MM.1S (cell line): ENCODE data around the gene MRPL52.
"Not testable (repeated sequence)": the region's sequence is repeated elsewhere in the genome, so short reads cannot be mapped to it uniquely, and the experiment has no call there.

Source experiments
- DNase-seq: peaks from one replicate; pipeline ENCODE4 v3.0.0-alpha.2; 2015
- H2AFZ ChIP-seq: fragments of 300-600 bp; sonication (generic); 2 replicates; pipeline ENCODE4 v1.6.0; 2016; ENCODE audit warnings: antibody characterized with exemption, low read length
- H3F3A ChIP-seq: fragments of 300-600 bp; sonication (generic); 2 replicates; pipeline ENCODE4 v1.6.1; 2016; ENCODE audit warnings: mild to moderate bottlenecking, antibody characterized with exemption, low read length, moderate library complexity, mixed read lengths; ENCODE audit not compliant: insufficient read depth
- H3K27ac ChIP-seq: fragments of 300-600 bp; sonication (generic); 2 replicates; pipeline ENCODE4 v1.5.1; 2016; ENCODE audit warnings: mild to moderate bottlenecking, low read length
- H3K27me3 ChIP-seq: fragments of 300-600 bp; sonication (generic); replicated peaks from 2 replicates; pipeline ENCODE4 v1.6.0; 2016; ENCODE audit warnings: low read length; ENCODE audit not compliant: insufficient read depth
- H3K36me3 ChIP-seq: fragments of 300-600 bp; sonication (generic); replicated peaks from 2 replicates; pipeline ENCODE4 v1.6.1; 2016; ENCODE audit warnings: mild to moderate bottlenecking, low read length, mixed read lengths; ENCODE audit not compliant: insufficient read depth
- H3K4me1 ChIP-seq: fragments of 300-600 bp; sonication (generic); 2 replicates; pipeline ENCODE4 v1.6.1; 2016; ENCODE audit warnings: low read length, mixed read lengths
- H3K4me2 ChIP-seq: fragments of 300-600 bp; sonication (generic); 2 replicates; pipeline ENCODE4 v1.6.0; 2016; ENCODE audit warnings: low read depth, low read length
- H3K4me3 ChIP-seq: fragments of 300-600 bp; sonication (generic); 2 replicates; pipeline ENCODE4 v1.5.1; 2016; ENCODE audit warnings: low read length, mixed read lengths
- H3K79me2 ChIP-seq: fragments of 300-600 bp; sonication (generic); 2 replicates; pipeline ENCODE4 v1.6.1; 2016; ENCODE audit warnings: mixed run types, low read length, mixed read lengths
- H3K9ac ChIP-seq: fragments of 300-600 bp; sonication (generic); 2 replicates; pipeline ENCODE4 v1.6.1; 2016; ENCODE audit warnings: low read length, mixed read lengths
- H3K9me2 ChIP-seq: fragments of 300-600 bp; sonication (generic); replicated peaks from 2 replicates; pipeline ENCODE4 v1.6.1; 2016; ENCODE audit warnings: mild to moderate bottlenecking, low read length, mixed read lengths; ENCODE audit not compliant: insufficient read depth
- H3K9me3 ChIP-seq: fragments of 300-600 bp; sonication (generic); replicated peaks from 2 replicates; pipeline ENCODE4 v1.6.1; 2016; ENCODE audit warnings: mild to moderate bottlenecking, low read length, mixed read lengths; ENCODE audit not compliant: insufficient read depth
- H4K20me1 ChIP-seq: fragments of 300-600 bp; sonication (generic); 2 replicates; pipeline ENCODE4 v1.6.1; 2016; ENCODE audit warnings: mild to moderate bottlenecking, low read length, moderate library complexity, mixed read lengths; ENCODE audit not compliant: insufficient read depth
- CTCF ChIP-seq: fragments of 300-600 bp; sonication (generic); IDR thresholded peaks from 2 replicates; pipeline ENCODE4 v1.5.1; 2016; ENCODE audit warnings: antibody characterized with exemption, low read length, mixed read lengths
- EZH2 ChIP-seq: fragments of 300-600 bp; sonication (generic); optimal IDR thresholded peaks from 2 replicates; pipeline ENCODE3; 2017; ENCODE audit warnings: low read depth, mild to moderate bottlenecking, antibody characterized with exemption, low read length, mixed read lengths
- EZH2phosphoT487 ChIP-seq: fragments of 300-600 bp; sonication (generic); IDR thresholded peaks from 2 replicates; pipeline ENCODE4 v1.6.1; 2018; ENCODE audit warnings: antibody characterized with exemption, low read length

MRPL52 gene

GRCh38 chr14:22781301-22781991 is 48.2 kb upstream of the MRPL52 start:
- Histone ChIP-seq H3K79me2 (no peaks in the 10 kb centered on the region), H3K9ac (no peak overlapping the region), H3K9me3 (no peaks in the 10 kb centered on the region)

GRCh38 chr14:22786685-22787084 is 43.0 kb upstream of the MRPL52 start:
- H3K27ac ChIP-seq = no peak overlapping the region
- H3F3A ChIP-seq = no peaks in the 10 kb centered on the region
- TF ChIP-seq EZH2 (no peak), CTCF (no peak), EZH2phosphoT487 (no peak)
- no peaks in the 10 kb centered on the region for H3K36me3 ChIP-seq
- H3K4me3 ChIP-seq = no peak overlapping the region
- H4K20me1 ChIP-seq = no peaks in the 10 kb centered on the region
- DNase-seq = no peak
- no peaks in the 10 kb centered on the region for H3K9me2 ChIP-seq
- H2AFZ ChIP-seq = no peak overlapping the region
- H3K4me1 ChIP-seq = peaks cover 8% of the 10 kb centered on the region; the same call in 1 of the 2 replicates
- H3K9ac ChIP-seq = no peak overlapping the region
- no peaks in the 10 kb centered on the region for H3K79me2 ChIP-seq
- H3K4me2 ChIP-seq = no peak overlapping the region
- H3K27me3 ChIP-seq = no peaks in the 10 kb centered on the region
- no peaks in the 10 kb centered on the region for H3K9me3 ChIP-seq

More at GRCh38 chr14:22781301-22781991, 48.2 kb upstream of the MRPL52 start:
- Histone ChIP-seq H3F3A (no peaks in the 10 kb centered on the region), H3K27me3 (no peaks in the 10 kb centered on the region), H3K4me3 (no peak overlapping the region), H3K4me1 (no peaks in the 10 kb centered on the region), H3K27ac (no peak overlapping the region), H3K4me2 (no peak overlapping the region), H4K20me1 (no peaks in the 10 kb centered on the region), H2AFZ (no peak overlapping the region), H3K9me2 (no peaks in the 10 kb centered on the region), H3K36me3 (no peaks in the 10 kb centered on the region)
- DNase-seq = no peak
- no peak for TF ChIP-seq EZH2phosphoT487
- TF ChIP-seq EZH2 = no peak

GRCh38 chr14:22791301-22791700 is 38.4 kb upstream of the MRPL52 start:
- no peaks in the 10 kb centered on the region for H3K79me2 ChIP-seq
- H3K27me3 ChIP-seq = no peaks in the 10 kb centered on the region
- H3K4me2 ChIP-seq = no peak overlapping the region
- no peak for DNase-seq
- H3K27ac ChIP-seq = no peak overlapping the region
- H3K36me3 ChIP-seq = no peaks in the 10 kb centered on the region
- no peak overlapping the region for H3K9ac ChIP-seq
- H3K4me1 ChIP-seq = peaks cover 8% of the 10 kb centered on the region; the same call in 1 of the 2 replicates
- no peaks in the 10 kb centered on the region for H3F3A ChIP-seq
- H3K4me3 ChIP-seq = no peak overlapping the region
- no peak for TF ChIP-seq CTCF
- no peaks in the 10 kb centered on the region for H3K9me2 ChIP-seq
- H3K9me3 ChIP-seq = no peaks in the 10 kb centered on the region
- no peak overlapping the region for H2AFZ ChIP-seq
- H4K20me1 ChIP-seq = no peaks in the 10 kb centered on the region

- no peak overlapping the region for H3K27ac ChIP-seq
- H4K20me1 ChIP-seq = no peaks in the 10 kb centered on the region
- H3K27me3 ChIP-seq = no peaks in the 10 kb centered on the region
- no peaks in the 10 kb centered on the region for H3K9me2 ChIP-seq
- H3K9ac ChIP-seq = no peak overlapping the region
- H3K9me3 ChIP-seq = no peaks in the 10 kb centered on the region
- H3K36me3 ChIP-seq = no peaks in the 10 kb centered on the region
- no peak overlapping the region for H2AFZ ChIP-seq
- no peak for TF ChIP-seq CTCF
- TF ChIP-seq EZH2phosphoT487 = no peak
- no peak for TF ChIP-seq EZH2
- H3K4me2 ChIP-seq = no peak overlapping the region
- H3F3A ChIP-seq = no peaks in the 10 kb centered on the region
- H3K4me1 ChIP-seq = peaks cover 8% of the 10 kb centered on the region; the same call in 1 of the 2 replicates
- no peaks in the 10 kb centered on the region for H3K79me2 ChIP-seq
- H3K4me3 ChIP-seq = no peak overlapping the region
- DNase-seq = no peak
Measured at GRCh38 chr14:22792158-22792557, 37.5 kb upstream of the MRPL52 start.

- not testable (repeated sequence) for H3F3A ChIP-seq, H3K36me3 ChIP-seq
Measured at GRCh38 chr14:22793550-22793949, 36.1 kb upstream of the MRPL52 start.

More at GRCh38 chr14:22793550-22793949, 36.1 kb upstream of the MRPL52 start:
- not testable (repeated sequence) for H3K4me1 ChIP-seq, H3K27ac ChIP-seq, H4K20me1 ChIP-seq, H3K9me2 ChIP-seq, H3K27me3 ChIP-seq, H3K9me3 ChIP-seq, H3K4me3 ChIP-seq, H3K9ac ChIP-seq, DNase-seq, H3K79me2 ChIP-seq, H2AFZ ChIP-seq, H3K4me2 ChIP-seq
